HepG2 (cell line): Measurements from ENCODE around the gene LUC7L. TPM values are rescaled to one million over a fixed set of nuclear protein-coding genes. Genes with fewer than 3 reads are reported as not detected.
"Not testable (repeated sequence)": the region's sequence is repeated elsewhere in the genome, so short reads cannot be mapped to it uniquely, and the experiment has no call there.

Experiments
- ATAC-seq: fragments of 200-7000 bp; cut with Tn5 transposase; 3 replicates; pipeline ENCODE4 v1.9.1; 2020; ENCODE audit warnings: mild to moderate bottlenecking, moderate library complexity
- BruUV-seq: library from RNA; stranded (reverse); fragments of 400-500 nt; replicated peaks from 2 replicates; lab custom pipeline; 2021; lab: Mats Ljungman, UMichigan
- CTCF ChIA-PET: fragments of 300-600 bp; formaldehyde crosslinking; extraction: SDS; loops from one replicate; lab custom pipeline; 2021; ENCODE audit warnings: low total read pairs, inconsistent platforms, low intra/inter-chr PET ratio; lab: Yijun Ruan, JAX
- POLR2A ChIA-PET: fragments of 350-600 bp; sonication (Branson Sonifier 250); formaldehyde crosslinking; loops from one replicate; lab custom pipeline; 2020; ENCODE audit warnings: antibody characterized with exemption, inconsistent platforms; lab: Yijun Ruan, JAX
- DNase-seq: peaks from one replicate; pipeline ENCODE4 v3.0.0-alpha.2; 2015; ENCODE audit warnings: low spot score
- FAIRE-seq: peaks from 3 replicates; lab custom pipeline; 2011; peaks lifted over from hg19 to GRCh38; lab: Jason Lieb, UNC
- H2AFZ ChIP-seq: one replicate; pipeline ENCODE4 v1.6.1; 2011; ENCODE audit warnings: low read length, inconsistent platforms
- H3K27ac ChIP-seq: fragments of 300-600 bp; 3 replicates; pipeline ENCODE4 v1.8.0; 2011; ENCODE audit warnings: mixed run types, mild to moderate bottlenecking, mixed read lengths, low read length, inconsistent platforms; ENCODE audit not compliant: insufficient read depth; ENCODE audit errors: extremely low read length
- H3K27me3 ChIP-seq, 2 experiments: fragments of 200-600 bp in 1 of 2; 2 replicates in 1 of 2; 3 replicates in 1 of 2; pipeline versions ENCODE4 v1.6.0 to v1.8.0; 2011; ENCODE audit warnings: low read length in 2 of 2, mild to moderate bottlenecking in 2 of 2, moderate library complexity in 2 of 2, inconsistent platforms in 1 of 2; ENCODE audit not compliant: insufficient read depth in 2 of 2, control insufficient read depth in 1 of 2
- H3K36me3 ChIP-seq, 2 experiments: fragments of 200-600 bp in 1 of 2; replicated peaks in 1 of 2; 2 replicates in 1 of 2; 3 replicates in 1 of 2; pipeline versions ENCODE4 v1.5.1 to v1.8.0; 2011; ENCODE audit warnings: low read length in 2 of 2, inconsistent platforms in 1 of 2; ENCODE audit not compliant: insufficient read depth in 2 of 2, control insufficient read depth in 1 of 2
- H3K4me1 ChIP-seq: 2 replicates; pipeline ENCODE4 v1.5.1; 2012; ENCODE audit warnings: low read length, inconsistent platforms; ENCODE audit not compliant: insufficient read depth
- H3K4me2 ChIP-seq: 2 replicates; pipeline ENCODE4 v1.6.0; 2011; ENCODE audit warnings: low read depth, low read length, inconsistent platforms
- H3K4me3 ChIP-seq, 3 experiments: fragments of 200-600 bp in 1 of 3; sonication (generic), shearing (Covaris generic) in 1 of 3; replicated peaks in 1 of 3; 2 replicates each; pipeline ENCODE4 v1.5.1; 2011 to 2016; ENCODE audit warnings: low read length in 3 of 3, inconsistent platforms in 2 of 3, low read depth in 2 of 3, mild to moderate bottlenecking in 2 of 3, control low read depth in 1 of 3, mixed read lengths in 1 of 3; ENCODE audit not compliant: insufficient read depth in 1 of 3
- H3K79me2 ChIP-seq: one replicate; pipeline ENCODE4 v1.6.1; 2011; ENCODE audit warnings: low read length, inconsistent platforms; ENCODE audit not compliant: insufficient read depth
- H3K9ac ChIP-seq: 2 replicates; pipeline ENCODE4 v1.6.0; 2011; ENCODE audit warnings: mild to moderate bottlenecking, low read depth, low read length, inconsistent platforms; ENCODE audit not compliant: insufficient read depth
- H3K9me3 ChIP-seq: 2 replicates; pipeline ENCODE4 v1.5.1; 2012; ENCODE audit warnings: mild to moderate bottlenecking, low read length
- H4K20me1 ChIP-seq: 2 replicates; pipeline ENCODE4 v1.6.0; 2011; ENCODE audit warnings: inconsistent platforms, mild to moderate bottlenecking, low read length, moderate library complexity; ENCODE audit not compliant: insufficient read depth
- HES4 ChIP-seq: sonication (generic); formaldehyde crosslinking; IDR thresholded peaks from 2 replicates; pipeline ENCODE4 v1.9.0; 2021; ENCODE audit warnings: mild to moderate bottlenecking, missing genetic modification reagents, borderline replicate concordance
- HNRNPL ChIP-seq: fragments of 200-400 bp; formaldehyde crosslinking; IDR thresholded peaks from 2 replicates; pipeline ENCODE4 v1.6.1; 2017; ENCODE audit warnings: mild to moderate bottlenecking, low read depth, low read length
- SMAD9 ChIP-seq: sonication (generic); formaldehyde crosslinking; IDR thresholded peaks from 2 replicates; pipeline ENCODE4 v1.5.1; 2020; ENCODE audit warnings: mild to moderate bottlenecking, missing genetic modification reagents
- ZFP82 ChIP-seq: sonication (generic); formaldehyde crosslinking; IDR thresholded peaks from 2 replicates; pipeline ENCODE4 v1.5.1; 2020; ENCODE audit warnings: mild to moderate bottlenecking, missing genetic modification reagents, borderline replicate concordance
- ZNF34 ChIP-seq: sonication (generic); formaldehyde crosslinking; IDR thresholded peaks from 2 replicates; pipeline ENCODE4 v1.4.0; 2020; ENCODE audit warnings: mild to moderate bottlenecking, missing genetic modification reagents, borderline replicate concordance
- ZNF414 ChIP-seq: sonication (generic); formaldehyde crosslinking; IDR thresholded peaks from 2 replicates; pipeline ENCODE4 v1.5.0; 2020; ENCODE audit warnings: missing genetic modification reagents
- ZNF550 ChIP-seq: sonication (generic); formaldehyde crosslinking; IDR thresholded peaks from 2 replicates; pipeline ENCODE4 v1.4.0; 2020; ENCODE audit warnings: mild to moderate bottlenecking, missing genetic modification reagents, borderline replicate concordance
- WGBS: methylation state at CpG from one replicate; pipeline ENCODE4 v1.1.6; 2017; ENCODE audit warnings: low lambda C conversion rate; 5-methylcytosine and 5-hydroxymethylcytosine counted together
- in situ Hi-C: cut with HindIII; loops from 2 replicates; pipeline ENCODE4 v1.10.0; 2017; ENCODE audit warnings: low pct_unique_long_range_greater_than_20kb; ENCODE audit not compliant: extremely low pct_ligation_motif_present
- intact Hi-C: fragments of 100-400 bp; cut with micrococcal nuclease; formaldehyde crosslinking; loops from one replicate; pipeline ENCODE4 v1.10.0; 2022; ENCODE audit not compliant: unreplicated experiment
- polyA plus RNA-seq, 8 experiments: library from polyadenylated mRNA; depleted of rRNA in 3 of 8; stranded (reverse) in 7 of 8; unstranded in 1 of 8; fragments of >200 nt; fragmentation: Illumina TruSeq in 4 of 8; extraction: Trizol in 4 of 8; gene quantifications; 2 replicates each; pipeline versions ENCODE4 v1.2.1 to v1.2.3, GENCODE V29; 2011 to 2016; ENCODE audit warnings: low read depth in 4 of 8, missing spikeins in 1 of 8, mixed read lengths in 1 of 8; ENCODE audit not compliant: insufficient read depth in 1 of 8
- total RNA-seq, 5 experiments: library from RNA; depleted of rRNA; stranded (reverse); fragments of >200 nt; fragmentation: Illumina TruSeq; extraction: Trizol; gene quantifications; 2 replicates each; pipeline ENCODE4 v1.2.3, GENCODE V29; 2016; ENCODE audit warnings: low read depth in 1 of 5

Gene LUC7L
- total and polyA plus RNA-seq, 2 of the 13 experiments (the other 11 are each of a cell fraction or from before 2014, with no cell fraction given): 48.7 to 56.9 TPM

- Histone ChIP-seq H3K27me3 (peaks cover 6 to 52% of the 10 kb centered on the region in 2 experiments), H3K9me3 (no peaks in the 10 kb centered on the region), H4K20me1 (peaks cover 3% of the 10 kb centered on the region; the same call in 1 of the 2 replicates), H3K4me3 (no peak overlapping the region), H2AFZ (no peak overlapping the region), H3K27ac (no peak overlapping the region), H3K9ac (no peak overlapping the region), H3K4me1 (peaks cover 27% of the 10 kb centered on the region), H3K79me2 (no peaks in the 10 kb centered on the region), H3K36me3 (no peaks in the 10 kb centered on the region), H3K4me2 (no peak overlapping the region)
- POLR2A ChIA-PET: no interaction called here
- no TSS peak for BruUV-seq
- ATAC-seq (no peak), FAIRE-seq (no peak), DNase-seq (no peak)
- in situ Hi-C loops (no loop called here), intact Hi-C loops (no loop called here)
- CTCF ChIA-PET: no interaction called here
- no peak for TF ChIP-seq ZNF414 (CRISPR knock-in tag)
- TF ChIP-seq ZFP82: no peak
- no peak for TF ChIP-seq ZNF34 (CRISPR knock-in tag)
- TF ChIP-seq SMAD9 (CRISPR knock-in tag): no peak
- no peak for TF ChIP-seq HES4
- no peak for TF ChIP-seq ZNF550 (CRISPR knock-in tag)
- 7% methylated on average over 11 of the region's 18 CpGs for WGBS
These were observed 68.5 kb downstream of the LUC7L start for GRCh38 chr16:160691-161190.

- WGBS: 6% methylated on average over 12 of the region's 20 CpGs
- ATAC-seq, H3K79me2 ChIP-seq, H3K27ac ChIP-seq, CTCF ChIA-PET, FAIRE-seq, H3K4me2 ChIP-seq, DNase-seq, intact Hi-C loops, BruUV-seq, H3K36me3 ChIP-seq, H3K4me3 ChIP-seq, H3K9ac ChIP-seq, H4K20me1 ChIP-seq, in situ Hi-C loops, H2AFZ ChIP-seq, POLR2A ChIA-PET, H3K9me3 ChIP-seq: not testable (repeated sequence)
- Histone ChIP-seq H3K27me3 (peaks cover 3 to 47% of the 10 kb centered on the region in 2 experiments), H3K4me1 (peaks cover 22% of the 10 kb centered on the region)
- 0 out of 2 replicates have a peak, but pooled peaks have one; percentile 50 for TF ChIP-seq HNRNPL
These were observed 69.0 kb downstream of the LUC7L start for GRCh38 chr16:160242-160641.
